Endothelial cell of umbilical vein (primary cell): ENCODE data around the gene MVP. TPM values are rescaled to one million over a fixed set of nuclear protein-coding genes. Genes with fewer than 3 reads are reported as not detected.

Source experiments
- BruUV-seq: library from RNA; stranded (reverse); fragments of 400-500 nt; replicated peaks from 2 replicates; lab custom pipeline; 2021; lab: Mats Ljungman, UMichigan
- CTCF ChIA-PET: fragments of 300-600, 350-600 bp; sonication (Branson Sonifier 250); formaldehyde crosslinking; loops from one replicate; lab custom pipeline; 2021; ENCODE audit warnings: antibody characterized with exemption, inconsistent platforms; lab: Charles Lee
- POLR2A ChIA-PET: fragments of 300-600, 350-600 bp; sonication (Branson Sonifier 250); formaldehyde crosslinking; loops from one replicate; lab custom pipeline; 2021; ENCODE audit warnings: antibody characterized with exemption, inconsistent platforms; lab: Charles Lee
- DNase-seq: peaks from one replicate; pipeline ENCODE4 v3.0.0-alpha.2; 2011; ENCODE audit warnings: low read depth, low spot score
- FAIRE-seq: peaks from 2 replicates; lab custom pipeline; 2011; peaks lifted over from hg19 to GRCh38; lab: Jason Lieb, UNC
- H2AFZ ChIP-seq: 2 replicates; pipeline ENCODE4 v1.6.0; 2012; ENCODE audit warnings: low read depth, low read length, control low read depth, inconsistent platforms
- H3K27ac ChIP-seq: 2 replicates; pipeline ENCODE4 v1.5.1; 2011; ENCODE audit warnings: low read depth, mild to moderate bottlenecking, control low read depth, low read length, moderate library complexity; ENCODE audit not compliant: insufficient read depth
- H3K27me3 ChIP-seq, 2 experiments: 2 replicates each; pipeline versions ENCODE4 v1.6.0 to v1.6.1; 2011; ENCODE audit warnings: low read length in 2 of 2, mixed read lengths in 1 of 2; ENCODE audit not compliant: control insufficient read depth in 2 of 2, insufficient read depth in 2 of 2
- H3K36me3 ChIP-seq, 2 experiments: 2 replicates in 1 of 2; 3 replicates in 1 of 2; pipeline ENCODE4 v1.5.1; 2011; ENCODE audit warnings: low read length in 2 of 2, mild to moderate bottlenecking in 1 of 2, moderate library complexity in 1 of 2; ENCODE audit not compliant: control insufficient read depth in 2 of 2, insufficient read depth in 2 of 2; ENCODE audit errors: extremely low read depth in 1 of 2
- H3K4me1 ChIP-seq: 3 replicates; pipeline ENCODE4 v1.5.1; 2011; ENCODE audit warnings: mild to moderate bottlenecking, low read length; ENCODE audit not compliant: control insufficient read depth, insufficient read depth; ENCODE audit errors: extremely low read depth
- H3K4me2 ChIP-seq: 2 replicates; pipeline ENCODE4 v1.6.1; 2011; ENCODE audit warnings: low read length, control low read depth, mixed read lengths; ENCODE audit not compliant: insufficient read depth
- H3K4me3 ChIP-seq, 3 experiments: fragments of 200-600 bp in 1 of 3; sonication (generic), shearing (Covaris generic) in 1 of 3; replicated peaks in 1 of 3; 2 replicates each; pipeline ENCODE4 v1.5.1; 2011 to 2016; ENCODE audit warnings: control low read depth in 3 of 3, low read length in 3 of 3, mild to moderate bottlenecking in 2 of 3, inconsistent platforms in 1 of 3, low read depth in 1 of 3, moderate library complexity in 1 of 3; ENCODE audit not compliant: insufficient read depth in 1 of 3
- H3K79me2 ChIP-seq: 2 replicates; pipeline ENCODE4 v1.6.0; 2012; ENCODE audit warnings: low read length, inconsistent platforms; ENCODE audit not compliant: control insufficient read depth, insufficient read depth
- H3K9ac ChIP-seq: replicated peaks from 2 replicates; pipeline ENCODE3; 2011; ENCODE audit warnings: low read length, control low read depth; ENCODE audit not compliant: insufficient read depth; ENCODE audit errors: extremely low read depth
- H3K9me1 ChIP-seq: replicated peaks from 3 replicates; pipeline ENCODE4 v1.6.0; 2011; ENCODE audit warnings: mild to moderate bottlenecking, low read length; ENCODE audit not compliant: control insufficient read depth, insufficient read depth; ENCODE audit errors: extremely low read depth
- H3K9me3 ChIP-seq: replicated peaks from 2 replicates; pipeline ENCODE4 v1.5.1; 2012; ENCODE audit warnings: low read length, inconsistent platforms; ENCODE audit not compliant: control insufficient read depth, insufficient read depth
- H4K20me1 ChIP-seq: replicated peaks from 2 replicates; pipeline ENCODE3; 2011; ENCODE audit warnings: mild to moderate bottlenecking, low read length; ENCODE audit not compliant: control insufficient read depth, insufficient read depth; ENCODE audit errors: extremely low read depth
- CTCF ChIP-seq, 2 donors: IDR thresholded peaks; 1 replicate in 1 of 2; 2 replicates in 1 of 2; pipeline ENCODE4 v1.5.1; 2011; ENCODE audit warnings: low read length in 2 of 2, mild to moderate bottlenecking in 2 of 2, moderate library complexity in 2 of 2, control low read depth in 1 of 2, inconsistent platforms in 1 of 2, low read depth in 1 of 2; ENCODE audit not compliant: insufficient read depth in 1 of 2; ENCODE audit errors: extremely low read depth in 1 of 2
- EZH2 ChIP-seq: IDR thresholded peaks from 2 replicates; pipeline ENCODE4 v1.6.1; 2012; ENCODE audit warnings: borderline replicate concordance, low read depth, mild to moderate bottlenecking, moderate library complexity, low read length, inconsistent platforms; ENCODE audit not compliant: severe bottlenecking
- FOS ChIP-seq: IDR thresholded peaks from 2 replicates; pipeline ENCODE4 v1.6.1; 2011; ENCODE audit warnings: mild to moderate bottlenecking, low read length, moderate library complexity, borderline replicate concordance; ENCODE audit not compliant: insufficient read depth
- GATA2 ChIP-seq: IDR thresholded peaks from 2 replicates; pipeline ENCODE4 v1.7.0; 2011; ENCODE audit warnings: low read depth, mild to moderate bottlenecking, moderate library complexity, mixed read lengths, low read length; ENCODE audit not compliant: insufficient read length, insufficient read depth
- JUN ChIP-seq: IDR thresholded peaks from 2 replicates; pipeline ENCODE4 v1.6.1; 2011; ENCODE audit warnings: borderline replicate concordance, low read depth; ENCODE audit not compliant: insufficient read length, insufficient read depth
- MAX ChIP-seq: IDR thresholded peaks from 2 replicates; pipeline ENCODE4 v1.6.1; 2011; ENCODE audit not compliant: insufficient read depth, insufficient read length
- MYC ChIP-seq: IDR thresholded peaks from one replicate; pipeline ENCODE4 v1.6.1; 2011; ENCODE audit warnings: mild to moderate bottlenecking, low read depth, low read length
- POLR2A ChIP-seq: IDR thresholded peaks from 2 replicates; pipeline ENCODE4 v1.6.1; 2012; ENCODE audit warnings: low read depth, mild to moderate bottlenecking, control low read depth, low read length
- POLR2AphosphoS5 ChIP-seq: IDR thresholded peaks from 2 replicates; pipeline ENCODE4 v1.6.1; 2012; ENCODE audit warnings: low read depth, mild to moderate bottlenecking, control low read depth, low read length, moderate library complexity; ENCODE audit not compliant: insufficient read depth
- dilution Hi-C: fragments of 300-500 bp; cut with MboI; formaldehyde crosslinking; loops from one replicate; pipeline ENCODE4 v1.15.0; 2019; ENCODE audit warnings: low sequenced_read_pairs; ENCODE audit not compliant: extremely low pct_ligation_motif_present
- intact Hi-C: fragments of 100-400 bp; cut with micrococcal nuclease; formaldehyde crosslinking; loops from one replicate; pipeline ENCODE4 v1.10.0; 2022
- polyA plus RNA-seq, 4 experiments: library from polyadenylated mRNA; depleted of rRNA in 3 of 4; stranded (reverse) in 3 of 4; unstranded in 1 of 4; fragments of >200 nt; gene quantifications; 2 replicates each; pipeline versions ENCODE4 v1.2.1 to v1.2.3, GENCODE V29; 2011 to 2012; ENCODE audit warnings: missing spikeins in 1 of 4
- total RNA-seq: library from RNA; stranded (reverse); gene quantifications from 2 replicates; pipeline ENCODE4 v1.2.3, GENCODE V29; 2021

The MVP gene
- total and polyA plus RNA-seq, 2 donors (not counting 3 experiments of a cell fraction or from before 2014, with no cell fraction given): 49.8 to 118 TPM

- BruUV-seq: no TSS peak
- dilution Hi-C loops: no loop called here
- peak; percentile 47 for FAIRE-seq
Measured at GRCh38 chr16:29842732-29843346, 22.6 kb downstream of the MVP start.

More at GRCh38 chr16:29842732-29843346, 22.6 kb downstream of the MVP start:
- no peaks in the 10 kb centered on the region for H4K20me1 ChIP-seq
- no peaks in the 10 kb centered on the region for H3K27me3 ChIP-seq
- intact Hi-C loops: no loop called here
- no peak overlapping the region for H2AFZ ChIP-seq
- DNase-seq: no peak
- H3K27ac ChIP-seq: no peak overlapping the region
- no peaks in the 10 kb centered on the region for H3K9me3 ChIP-seq
- peaks cover 0 to 21% of the 10 kb centered on the region in 2 experiments for H3K36me3 ChIP-seq
- H3K4me2 ChIP-seq: no peak overlapping the region
- no peak overlapping the region for H3K9ac ChIP-seq
- no peaks in the 10 kb centered on the region for H3K4me1 ChIP-seq
- ChIA-PET POLR2A (interaction anchor here (1.2 kb wide), 1 partner anchor 18 kb away, joined by 3 read pairs; no protein-coding TSS in a partner anchor), CTCF (interaction anchor here (0.7 to 1.5 kb wide), 6 partner anchors 17 to 189 kb away, joined by 3 to 7 read pairs (median 3); partner anchors contain the start of genes PAGR1 and TLCD3B)
- H3K9me1 ChIP-seq: no peaks in the 10 kb centered on the region
- H3K79me2 ChIP-seq: no peaks in the 10 kb centered on the region
- H3K4me3 ChIP-seq: no peak overlapping the region
- TF ChIP-seq GATA2 (no peak), EZH2 (no peak), POLR2AphosphoS5 (no peak), MYC (no peak), JUN (no peak), POLR2A (no peak), CTCF (IDR thresholded peaks at IDR 0.05; ENCODE audit: extremely low read depth in 1 of 2, insufficient read depth in 1 of 2, low read depth in 1 of 2, low read length in 2 of 2) (no peak), MAX (no peak), FOS (no peak)
